PC-3 (cell line): ENCODE results near the gene DLGAP1. TPM values are rescaled to one million over a fixed set of nuclear protein-coding genes. Genes with fewer than 3 reads are reported as not detected.

Experiments
- ATAC-seq: fragments of 200-7000 bp; cut with Tn5 transposase; 2 replicates; pipeline ENCODE4 v1.9.1; 2020; ENCODE audit warnings: mild to moderate bottlenecking, moderate library complexity
- BruUV-seq: library from RNA; stranded (reverse); fragments of 400-500 nt; replicated peaks from 2 replicates; lab custom pipeline; 2021; lab: Mats Ljungman, UMichigan
- CTCF ChIA-PET: fragments of 300-600 bp; sonication (Branson Sonifier 250); formaldehyde crosslinking; loops from one replicate; lab custom pipeline; 2022; ENCODE audit warnings: antibody characterized with exemption; lab: Charles Lee
- POLR2A ChIA-PET: fragments of 300-600 bp; sonication (Branson Sonifier 250); formaldehyde crosslinking; loops from one replicate; lab custom pipeline; 2022; ENCODE audit warnings: antibody characterized with exemption; ENCODE audit not compliant: unreplicated experiment; lab: Charles Lee
- DNase-seq: peaks from one replicate; pipeline ENCODE4 v3.0.0-alpha.2; 2015
- H2AFZ ChIP-seq: fragments of 300-600 bp; sonication (generic); 2 replicates; pipeline ENCODE4 v1.6.0; 2016; ENCODE audit warnings: antibody characterized with exemption, low read length
- H3F3A ChIP-seq: fragments of 300-600 bp; sonication (generic); one replicate; pipeline ENCODE4 v1.6.0; 2017; ENCODE audit warnings: antibody characterized with exemption, low read length, control low read depth, mild to moderate bottlenecking; ENCODE audit not compliant: unreplicated experiment
- H3K27ac ChIP-seq: fragments of 300-600 bp; sonication (generic); 2 replicates; pipeline ENCODE4 v1.5.1; 2016; ENCODE audit warnings: mild to moderate bottlenecking, low read length
- H3K27me3 ChIP-seq: fragments of 300-600 bp; sonication (generic); 2 replicates; pipeline ENCODE4 v1.6.1; 2016; ENCODE audit warnings: low read length, mixed read lengths
- H3K36me3 ChIP-seq: fragments of 300-600 bp; sonication (generic); 2 replicates; pipeline ENCODE4 v1.6.1; 2016; ENCODE audit warnings: low read depth, mixed run types, low read length, mixed read lengths
- H3K4me1 ChIP-seq: fragments of 300-600 bp; sonication (generic); 2 replicates; pipeline ENCODE4 v1.5.1; 2016; ENCODE audit warnings: low read length; ENCODE audit not compliant: insufficient read depth
- H3K4me2 ChIP-seq: fragments of 300-600 bp; sonication (generic); 2 replicates; pipeline ENCODE4 v1.6.0; 2016; ENCODE audit warnings: low read length
- H3K4me3 ChIP-seq: fragments of 300-600 bp; sonication (generic); 2 replicates; pipeline ENCODE4 v1.5.1; 2016; ENCODE audit warnings: mild to moderate bottlenecking, low read length, mixed read lengths
- H3K79me2 ChIP-seq: fragments of 300-600 bp; sonication (generic); 2 replicates; pipeline ENCODE4 v1.6.1; 2017; ENCODE audit warnings: low read length, mixed read lengths
- H3K9ac ChIP-seq: fragments of 300-600 bp; sonication (generic); 2 replicates; pipeline ENCODE4 v1.6.0; 2016; ENCODE audit warnings: mild to moderate bottlenecking, low read length
- H3K9me2 ChIP-seq: fragments of 300-600 bp; sonication (generic); replicated peaks from 2 replicates; pipeline ENCODE4 v1.6.1; 2016; ENCODE audit warnings: mixed run types, low read length, mixed read lengths
- H3K9me3 ChIP-seq: fragments of 300-600 bp; sonication (generic); 2 replicates; pipeline ENCODE4 v1.6.1; 2016; ENCODE audit warnings: low read length, mixed read lengths
- H4K20me1 ChIP-seq: fragments of 300-600 bp; sonication (generic); 2 replicates; pipeline ENCODE4 v1.6.1; 2016; ENCODE audit warnings: low read length, mixed read lengths
- CTCF ChIP-seq: fragments of 300-600 bp; sonication (generic); conservative IDR thresholded peaks from 2 replicates; pipeline ENCODE4 v1.5.1; 2017; ENCODE audit warnings: antibody characterized with exemption, low read depth, mild to moderate bottlenecking, low read length
- EZH2 ChIP-seq: fragments of 300-600 bp; sonication (generic); IDR thresholded peaks from one replicate; pipeline ENCODE4 v1.6.1; 2017; ENCODE audit warnings: antibody characterized with exemption, mild to moderate bottlenecking, low read length; ENCODE audit not compliant: unreplicated experiment
- EZH2phosphoT487 ChIP-seq: fragments of 300-600 bp; sonication (generic); IDR thresholded peaks from 2 replicates; pipeline ENCODE4 v1.6.1; 2018; ENCODE audit warnings: mild to moderate bottlenecking, antibody characterized with exemption, low read length, borderline replicate concordance
- intact Hi-C: fragments of 100-400 bp; cut with micrococcal nuclease; formaldehyde crosslinking; loops from 2 replicates; pipeline ENCODE4 v1.9.0; 2023
- total RNA-seq: library from RNA; depleted of rRNA; stranded (reverse); fragments of >200 nt; gene quantifications from 2 replicates; pipeline ENCODE4 v1.2.3, GENCODE V29; 2014

Gene DLGAP1
- total RNA-seq, 1 experiment from 2014 or later: not detected

- POLR2A ChIA-PET: no interaction called here
- H3K4me3 ChIP-seq: no peak overlapping the region
- no peaks in the 10 kb centered on the region for H3K9me3 ChIP-seq
- no TSS peak for BruUV-seq
- no peak overlapping the region for H2AFZ ChIP-seq
- H3K27ac ChIP-seq: no peak overlapping the region
- CTCF ChIA-PET: no interaction called here
- H3K9ac ChIP-seq: no peak overlapping the region
- H3K4me2 ChIP-seq: no peak overlapping the region
- ATAC-seq (no peak), DNase-seq (no peak)
- intact Hi-C loops: no loop called here
- no peak for TF ChIP-seq EZH2
- no peak for TF ChIP-seq EZH2phosphoT487
- TF ChIP-seq CTCF: no peak
- no peaks in the 10 kb centered on the region for H3K36me3 ChIP-seq
- no peaks in the 10 kb centered on the region for H3K79me2 ChIP-seq
- H3K27me3 ChIP-seq: peaks cover 72% of the 10 kb centered on the region
- H3K9me2 ChIP-seq: no peaks in the 10 kb centered on the region
- H3K4me1 ChIP-seq: no peaks in the 10 kb centered on the region
- no peaks in the 10 kb centered on the region for H4K20me1 ChIP-seq
- H3F3A ChIP-seq: no peaks in the 10 kb centered on the region
Measured at GRCh38 chr18:3874125-3874524, 581.0 kb downstream of the DLGAP1 start.

GRCh38 chr18:3873698-3874097 is 581.4 kb downstream of the DLGAP1 start:
- H3K9ac ChIP-seq: no peak overlapping the region
- H3K79me2 ChIP-seq: no peaks in the 10 kb centered on the region
- POLR2A ChIA-PET: no interaction called here
- no peaks in the 10 kb centered on the region for H3K4me1 ChIP-seq
- H3K4me2 ChIP-seq: no peak overlapping the region
- no peaks in the 10 kb centered on the region for H4K20me1 ChIP-seq
- H2AFZ ChIP-seq: no peak overlapping the region
- no peaks in the 10 kb centered on the region for H3K9me2 ChIP-seq
- no TSS peak for BruUV-seq
- H3F3A ChIP-seq: no peaks in the 10 kb centered on the region
- no peaks in the 10 kb centered on the region for H3K36me3 ChIP-seq
- DNase-seq: no peak
- H3K9me3 ChIP-seq: no peaks in the 10 kb centered on the region
- intact Hi-C loops: loop anchor here (2.0 kb wide), 1 partner anchor 121 kb away; no protein-coding TSS in a partner anchor
- peaks cover 73% of the 10 kb centered on the region for H3K27me3 ChIP-seq
- no peak overlapping the region for H3K27ac ChIP-seq
- H3K4me3 ChIP-seq: no peak overlapping the region
- CTCF ChIA-PET: no interaction called here
- TF ChIP-seq CTCF: no peak
- no peak for ATAC-seq

GRCh38 chr18:3873211-3873610 is 581.9 kb downstream of the DLGAP1 start:
- no peak overlapping the region for H3K4me2 ChIP-seq
- no peak for DNase-seq
- H3K79me2 ChIP-seq: no peaks in the 10 kb centered on the region
- H3K4me1 ChIP-seq: no peaks in the 10 kb centered on the region
- no peak for ATAC-seq
- H3K9ac ChIP-seq: no peak overlapping the region
- H2AFZ ChIP-seq: no peak overlapping the region
- H3F3A ChIP-seq: no peaks in the 10 kb centered on the region
- no peaks in the 10 kb centered on the region for H4K20me1 ChIP-seq
- intact Hi-C loops: loop anchor here (2.0 kb wide), 1 partner anchor 122 kb away; no protein-coding TSS in a partner anchor
- no peak overlapping the region for H3K4me3 ChIP-seq
- no TSS peak for BruUV-seq
- no peaks in the 10 kb centered on the region for H3K9me2 ChIP-seq
- CTCF ChIA-PET: no interaction called here
- peaks cover 73% of the 10 kb centered on the region for H3K27me3 ChIP-seq
- no peak for TF ChIP-seq CTCF
- no peak for TF ChIP-seq EZH2phosphoT487
- TF ChIP-seq EZH2: no peak
- H3K36me3 ChIP-seq: no peaks in the 10 kb centered on the region
- POLR2A ChIA-PET: no interaction called here
- H3K27ac ChIP-seq: no peak overlapping the region
- no peaks in the 10 kb centered on the region for H3K9me3 ChIP-seq
